MCF 10A (cell line): ENCODE measurements around the gene VSNL1. TPM values are rescaled to one million over a fixed set of nuclear protein-coding genes. Genes with fewer than 3 reads are reported as not detected.

ENCODE experiments used
- BruUV-seq: library from RNA; stranded (reverse); fragments of 400-500 nt; replicated peaks from 2 replicates; lab custom pipeline; 2021; lab: Mats Ljungman, UMichigan
- CTCF ChIA-PET: fragments of 300-600 bp; sonication (Branson Sonifier 250); formaldehyde crosslinking; extraction: SDS; loops from one replicate; lab custom pipeline; 2021; ENCODE audit warnings: antibody characterized with exemption, inconsistent platforms; lab: Yijun Ruan, JAX
- POLR2A ChIA-PET: fragments of 300-600, 350-650 bp; sonication (Branson Sonifier 250); formaldehyde crosslinking; extraction: SDS; loops from one replicate; lab custom pipeline; 2020; ENCODE audit warnings: antibody characterized with exemption, inconsistent platforms; lab: Yijun Ruan, JAX
- DNase-seq: peaks from one replicate; pipeline ENCODE4 v3.0.0-alpha.2; 2018; ENCODE audit not compliant: unreplicated experiment
- H3K27ac Mint-ChIP-seq: one replicate; pipeline ENCODE4 v1.8.0; 2022; ENCODE audit warnings: mild to moderate bottlenecking, low read depth, mixed read lengths; ENCODE audit not compliant: unreplicated experiment
- H3K27me3 Mint-ChIP-seq: one replicate; pipeline ENCODE4 v1.8.0; 2022; ENCODE audit warnings: mixed read lengths; ENCODE audit not compliant: insufficient read depth, unreplicated experiment
- H3K36me3 Mint-ChIP-seq: one replicate; pipeline ENCODE4 v1.8.0; 2022; ENCODE audit warnings: mild to moderate bottlenecking, moderate library complexity, mixed read lengths; ENCODE audit not compliant: insufficient read depth, unreplicated experiment
- H3K4me1 Mint-ChIP-seq: one replicate; pipeline ENCODE4 v1.8.0; 2022; ENCODE audit warnings: mixed read lengths; ENCODE audit not compliant: insufficient read depth, unreplicated experiment
- H3K4me3 Mint-ChIP-seq: one replicate; pipeline ENCODE4 v1.8.0; 2022; ENCODE audit warnings: mild to moderate bottlenecking, moderate library complexity, mixed read lengths; ENCODE audit not compliant: unreplicated experiment
- H3K9me3 Mint-ChIP-seq: one replicate; pipeline ENCODE4 v1.8.0; 2022; ENCODE audit warnings: mixed read lengths; ENCODE audit not compliant: unreplicated experiment
- CTCF ChIP-seq: fragments of 200-600 bp; IDR thresholded peaks from one replicate; pipeline ENCODE4 v1.8.0; 2022; ENCODE audit warnings: antibody characterized with exemption, mild to moderate bottlenecking; ENCODE audit not compliant: unreplicated experiment
- intact Hi-C: fragments of 100-400 bp; cut with micrococcal nuclease; formaldehyde crosslinking; loops from 2 replicates; pipeline ENCODE4 v1.14.1; 2022
- total RNA-seq: library from RNA; stranded (reverse); gene quantifications from 2 replicates; pipeline ENCODE4 v1.2.3, GENCODE V29; 2022

The VSNL1 gene
- total RNA-seq, 1 experiment from 2014 or later: 2.4 TPM

GRCh38 chr2:17591846-17592245 lies 51.4 kb downstream of the VSNL1 start:
- no peak for TF ChIP-seq CTCF
- no peaks in the 10 kb centered on the region for H3K36me3 Mint-ChIP-seq
- no peak overlapping the region for H3K27ac Mint-ChIP-seq
- ChIA-PET CTCF (interaction anchor here (0.5 to 1.5 kb wide), 5 partner anchors 23 to 935 kb away, joined by 3 to 6 read pairs (median 3); no protein-coding TSS in a partner anchor), POLR2A (interaction anchor here (0.6 to 4.8 kb wide), 9 partner anchors 8 to 164 kb away, joined by 3 to 48 read pairs (median 6); partner anchors contain the start of gene VSNL1)
- H3K27me3 Mint-ChIP-seq: no peaks in the 10 kb centered on the region
- intact Hi-C loops: no loop called here
- DNase-seq: no peak
- H3K4me3 Mint-ChIP-seq: no peak overlapping the region
- H3K4me1 Mint-ChIP-seq: peaks cover 40% of the 10 kb centered on the region
- BruUV-seq: no TSS peak
- H3K9me3 Mint-ChIP-seq: no peaks in the 10 kb centered on the region

- peak; percentile 27 for DNase-seq
- intact Hi-C loops: no loop called here
- H3K4me3 Mint-ChIP-seq: no peak overlapping the region
- POLR2A ChIA-PET: interaction anchor here (0.6 to 4.8 kb wide), 9 partner anchors 13 to 1661 kb away, joined by 3 to 48 read pairs (median 4); partner anchors contain the start of gene VSNL1
- BruUV-seq: no TSS peak
- H3K9me3 Mint-ChIP-seq: no peaks in the 10 kb centered on the region
- TF ChIP-seq CTCF: no peak
- CTCF ChIA-PET: interaction anchor here (0.5 to 0.7 kb wide), 4 partner anchors 79 to 936 kb away, joined by 3 to 4 read pairs (median 3); no protein-coding TSS in a partner anchor
- H3K36me3 Mint-ChIP-seq: no peaks in the 10 kb centered on the region
- peaks cover 35% of the 10 kb centered on the region for H3K4me1 Mint-ChIP-seq
- no peak overlapping the region for H3K27ac Mint-ChIP-seq
- no peaks in the 10 kb centered on the region for H3K27me3 Mint-ChIP-seq
Measured at GRCh38 chr2:17592731-17593409, 52.4 kb downstream of the VSNL1 start.

GRCh38 chr2:17593445-17593840 lies 52.9 kb downstream of the VSNL1 start:
- H3K9me3 Mint-ChIP-seq: no peaks in the 10 kb centered on the region
- intact Hi-C loops: no loop called here
- DNase-seq: no peak
- ChIA-PET CTCF (no interaction called here), POLR2A (interaction anchor here (0.7 to 4.8 kb wide), 6 partner anchors 14 to 53 kb away, joined by 3 to 48 read pairs (median 5); partner anchors contain the start of gene VSNL1)
- H3K4me3 Mint-ChIP-seq: no peak overlapping the region
- no peak overlapping the region for H3K27ac Mint-ChIP-seq
- H3K4me1 Mint-ChIP-seq: peaks cover 29% of the 10 kb centered on the region
- no peak for TF ChIP-seq CTCF
- no peaks in the 10 kb centered on the region for H3K36me3 Mint-ChIP-seq
- H3K27me3 Mint-ChIP-seq: no peaks in the 10 kb centered on the region
- no TSS peak for BruUV-seq

GRCh38 chr2:17593841-17594491 lies 53.5 kb downstream of the VSNL1 start:
- H3K27me3 Mint-ChIP-seq: no peaks in the 10 kb centered on the region
- no TSS peak for BruUV-seq
- no peak for TF ChIP-seq CTCF
- ChIA-PET POLR2A (interaction anchor here (1.0 to 2.5 kb wide), 3 partner anchors 14 to 52 kb away, joined by 4 to 8 read pairs (median 4); no protein-coding TSS in a partner anchor), CTCF (interaction anchor here (1.5 kb wide), 1 partner anchor 52 kb away, joined by 3 read pairs; no protein-coding TSS in a partner anchor)
- H3K36me3 Mint-ChIP-seq: no peaks in the 10 kb centered on the region
- DNase-seq: no peak
- intact Hi-C loops: no loop called here
- no peak overlapping the region for H3K4me3 Mint-ChIP-seq
- H3K27ac Mint-ChIP-seq: no peak overlapping the region
- H3K9me3 Mint-ChIP-seq: no peaks in the 10 kb centered on the region
- peaks cover 25% of the 10 kb centered on the region for H3K4me1 Mint-ChIP-seq
